ENCODE results near the gene WDR45B. TPM values are rescaled to one million over a fixed set of nuclear protein-coding genes. Genes with fewer than 3 reads are reported as not detected.

WDR45B gene
- total RNA-seq, 1 experiment from 2014 or later = 109 TPM

GRCh38 chr17:82677353-82677925 lies 29.2 kb upstream of the WDR45B start:
- no peak for DNase-seq (ENCODE audit: low read depth)

- no peak for DNase-seq (ENCODE audit: low read depth)
Measured at GRCh38 chr17:82675476-82676245, 27.4 kb upstream of the WDR45B start.

- DNase-seq (ENCODE audit: low read depth) = no peak
Measured at GRCh38 chr17:82674656-82675475, 26.6 kb upstream of the WDR45B start.

- no peak for DNase-seq (ENCODE audit: low read depth)
Measured at GRCh38 chr17:82670661-82671450, 22.6 kb upstream of the WDR45B start.

- peak; percentile 77 for DNase-seq (ENCODE audit: low read depth)
Measured at GRCh38 chr17:82668631-82669099, 20.4 kb upstream of the WDR45B start.

GRCh38 chr17:82668024-82668630 lies 19.9 kb upstream of the WDR45B start:
- no peak for DNase-seq (ENCODE audit: low read depth)

- no peak for DNase-seq (ENCODE audit: low read depth)
Measured at GRCh38 chr17:82667668-82668000, 19.4 kb upstream of the WDR45B start.

GRCh38 chr17:82666931-82667667 lies 18.9 kb upstream of the WDR45B start:
- no peak for DNase-seq (ENCODE audit: low read depth)

- no peak for DNase-seq (ENCODE audit: low read depth)
Measured at GRCh38 chr17:82665891-82666290, 17.6 kb upstream of the WDR45B start.

- no peak for DNase-seq (ENCODE audit: low read depth)
Measured at GRCh38 chr17:82665217-82665616, 17.0 kb upstream of the WDR45B start.

- DNase-seq (ENCODE audit: low read depth) = no peak
Measured at GRCh38 chr17:82664701-82665182, 16.5 kb upstream of the WDR45B start.

GRCh38 chr17:82664276-82664575 lies 16.0 kb upstream of the WDR45B start:
- DNase-seq (ENCODE audit: low read depth) = no peak

GRCh38 chr17:82663381-82664275 lies 15.4 kb upstream of the WDR45B start:
- no peak for DNase-seq (ENCODE audit: low read depth)

GRCh38 chr17:82662711-82663261 lies 14.5 kb upstream of the WDR45B start:
- DNase-seq (ENCODE audit: low read depth) = no peak

- no peak for DNase-seq (ENCODE audit: low read depth)
Measured at GRCh38 chr17:82661717-82662683, 13.8 kb upstream of the WDR45B start.

- no peak for DNase-seq (ENCODE audit: low read depth)
Measured at GRCh38 chr17:82659886-82660285, 11.6 kb upstream of the WDR45B start.

- DNase-seq (ENCODE audit: low read depth) = no peak
Measured at GRCh38 chr17:82658796-82659452, 10.7 kb upstream of the WDR45B start.

- no peak for DNase-seq (ENCODE audit: low read depth)
Measured at GRCh38 chr17:82658331-82658730, 10.1 kb upstream of the WDR45B start.

Measured in Daoy (cell line).